NCI-H524 treated with DMSO at 0.1 percent for 48 hours (cell line): ENCODE data around the gene RNF133.

Experiments
- DNase-seq: peaks from one replicate; lab custom pipeline; 2025; lab: John Stamatoyannopoulos, UW

The RNF133 gene

GRCh38 chr7:122699017-122699416 is at the start of gene RNF133:
RNF133 (minus strand) TSS chr7:122699117; CDS start chr7:122698918, 199 bp downstream.
- no peak for DNase-seq

GRCh38 chr7:122748195-122748594 is 49.3 kb upstream of the RNF133 start:
- DNase-seq, result peak; percentile 41

GRCh38 chr7:122746948-122747347 is 48.0 kb upstream of the RNF133 start:
- DNase-seq, result no peak

- DNase-seq, result no peak
Measured at GRCh38 chr7:122743211-122743610, 44.3 kb upstream of the RNF133 start.

- DNase-seq, result no peak
Measured at GRCh38 chr7:122738947-122739346, 40.0 kb upstream of the RNF133 start.

GRCh38 chr7:122736183-122736582 is 37.3 kb upstream of the RNF133 start:
- DNase-seq, result no peak

- DNase-seq, result no peak
Measured at GRCh38 chr7:122727759-122728158, 28.8 kb upstream of the RNF133 start.

- DNase-seq, result no peak
Measured at GRCh38 chr7:122727354-122727753, 28.4 kb upstream of the RNF133 start.

- no peak for DNase-seq
Measured at GRCh38 chr7:122726881-122727280, 28.0 kb upstream of the RNF133 start.

GRCh38 chr7:122724366-122724765 is 25.4 kb upstream of the RNF133 start:
- no peak for DNase-seq

- DNase-seq, result no peak
Measured at GRCh38 chr7:122719010-122719578, 20.2 kb upstream of the RNF133 start.

GRCh38 chr7:122717356-122718089 is 18.6 kb upstream of the RNF133 start:
- no peak for DNase-seq

GRCh38 chr7:122715183-122715582 is 16.3 kb upstream of the RNF133 start:
- no peak for DNase-seq

- no peak for DNase-seq
Measured at GRCh38 chr7:122710916-122711315, 12.0 kb upstream of the RNF133 start.

- no peak for DNase-seq
Measured at GRCh38 chr7:122709930-122710646, 11.2 kb upstream of the RNF133 start.

GRCh38 chr7:122706836-122707235 is 7.9 kb upstream of the RNF133 start:
- DNase-seq, result no peak

- DNase-seq, result no peak
Measured at GRCh38 chr7:122702872-122703510, 4.1 kb upstream of the RNF133 start, which contains the start of gene RNF148. RNF148 (minus strand) TSS chr7:122702922; CDS start chr7:122702750, 172 bp downstream.

- no peak for DNase-seq
Measured at GRCh38 chr7:122695816-122696215, 3.1 kb downstream of the RNF133 start.

- peak; percentile 24 for DNase-seq
Measured at GRCh38 chr7:122694697-122695096, 4.2 kb downstream of the RNF133 start.

- no peak for DNase-seq
Measured at GRCh38 chr7:122692769-122693309, 6.1 kb downstream of the RNF133 start.

GRCh38 chr7:122691569-122692235 is 7.2 kb downstream of the RNF133 start:
- DNase-seq, result no peak
